Fibroblast of gingiva (primary cell): ENCODE measurements around the gene DERL3.

ENCODE experiments used
- DNase-seq: peaks from one replicate; pipeline ENCODE4 v3.0.0-alpha.2; 2011; ENCODE audit warnings: low read depth

The DERL3 gene

GRCh38 chr22:23847310-23847920 is 8.6 kb upstream of the DERL3 start:
- no peak for DNase-seq

GRCh38 chr22:23846081-23846469 is 7.3 kb upstream of the DERL3 start:
- DNase-seq, result no peak

- DNase-seq, result no peak
Measured at GRCh38 chr22:23845265-23846080, 6.7 kb upstream of the DERL3 start.

- DNase-seq, result no peak
Measured at GRCh38 chr22:23844739-23845202, 6.0 kb upstream of the DERL3 start.

GRCh38 chr22:23842599-23842998 is 3.8 kb upstream of the DERL3 start:
- DNase-seq, result no peak

GRCh38 chr22:23841736-23842445 is 3.1 kb upstream of the DERL3 start:
- DNase-seq, result no peak

- DNase-seq, result no peak
Measured at GRCh38 chr22:23841292-23841691, 2.5 kb upstream of the DERL3 start.

GRCh38 chr22:23840026-23840425 is 1.2 kb upstream of the DERL3 start:
- DNase-seq, result no peak

- no peak for DNase-seq
Measured at GRCh38 chr22:23837911-23838680, 710 bp downstream of the DERL3 start.

- no peak for DNase-seq
Measured at GRCh38 chr22:23837496-23837859, 1.3 kb downstream of the DERL3 start.

GRCh38 chr22:23836692-23837495 is 1.9 kb downstream of the DERL3 start:
- no peak for DNase-seq

- no peak for DNase-seq
Measured at GRCh38 chr22:23836281-23836680, 2.5 kb downstream of the DERL3 start.

GRCh38 chr22:23835484-23836144 is 3.2 kb downstream of the DERL3 start:
- DNase-seq, result no peak

- no peak for DNase-seq
Measured at GRCh38 chr22:23834793-23835483, 3.9 kb downstream of the DERL3 start.

- no peak for DNase-seq
Measured at GRCh38 chr22:23834406-23834792, 4.4 kb downstream of the DERL3 start.

- no peak for DNase-seq
Measured at GRCh38 chr22:23833911-23834317, 4.9 kb downstream of the DERL3 start.

GRCh38 chr22:23833017-23833751 is 5.6 kb downstream of the DERL3 start:
- no peak for DNase-seq

- DNase-seq, result no peak
Measured at GRCh38 chr22:23832226-23833016, 6.4 kb downstream of the DERL3 start.

- no peak for DNase-seq
Measured at GRCh38 chr22:23831781-23832180, 7.0 kb downstream of the DERL3 start.
